ENCODE data around the gene FEM1B. TPM values are rescaled to one million over a fixed set of nuclear protein-coding genes. Genes with fewer than 3 reads are reported as not detected.
A peak's percentile ranks its signal among the peaks of the same experiment; 100 is the strongest.

The FEM1B gene
- total RNA-seq, 1 donor from 2014 or later: 91.5 TPM

GRCh38 chr15:68307131-68307928, 29.8 kb downstream of the FEM1B start:
- DNase-seq (ENCODE audit: low spot score): peak; percentile 37

GRCh38 chr15:68309024-68309423, 31.5 kb downstream of the FEM1B start:
- no peak for DNase-seq (ENCODE audit: low spot score)

GRCh38 chr15:68310178-68310803, 32.7 kb downstream of the FEM1B start:
- DNase-seq (ENCODE audit: low spot score): peak; percentile 40

- DNase-seq (ENCODE audit: low spot score): peak; percentile 37
These were observed 33.4 kb downstream of the FEM1B start for GRCh38 chr15:68310804-68311463.

- peak; percentile 28 for DNase-seq (ENCODE audit: low spot score)
These were observed 33.9 kb downstream of the FEM1B start for GRCh38 chr15:68311464-68311835.

- peak; percentile 19 for DNase-seq (ENCODE audit: low spot score)
These were observed 34.5 kb downstream of the FEM1B start for GRCh38 chr15:68311859-68312557.

GRCh38 chr15:68312701-68313204, 35.2 kb downstream of the FEM1B start:
- peak; percentile 35 for DNase-seq (ENCODE audit: low spot score)

GRCh38 chr15:68313501-68314410, 36.2 kb downstream of the FEM1B start:
- DNase-seq (ENCODE audit: low spot score): peak; percentile 35

- DNase-seq (ENCODE audit: low spot score): no peak
These were observed 37.0 kb downstream of the FEM1B start for GRCh38 chr15:68314563-68314962.

- DNase-seq (ENCODE audit: low spot score): no peak
These were observed 37.5 kb downstream of the FEM1B start for GRCh38 chr15:68315035-68315434.

GRCh38 chr15:68315495-68316031, 38.0 kb downstream of the FEM1B start:
- no peak for DNase-seq (ENCODE audit: low spot score)

GRCh38 chr15:68316061-68316804, 38.7 kb downstream of the FEM1B start:
- DNase-seq (ENCODE audit: low spot score): no peak

GRCh38 chr15:68317281-68318007, 39.9 kb downstream of the FEM1B start:
- DNase-seq (ENCODE audit: low spot score): no peak

- DNase-seq (ENCODE audit: low spot score): no peak
These were observed 40.7 kb downstream of the FEM1B start for GRCh38 chr15:68318008-68318835.

- no peak for DNase-seq (ENCODE audit: low spot score)
These were observed 41.7 kb downstream of the FEM1B start for GRCh38 chr15:68318931-68319909.

GRCh38 chr15:68319997-68320396, 42.5 kb downstream of the FEM1B start:
- DNase-seq (ENCODE audit: low spot score): no peak

- DNase-seq (ENCODE audit: low spot score): no peak
These were observed 43.7 kb downstream of the FEM1B start for GRCh38 chr15:68321229-68321628.
